IgD-negative memory B cell (primary cell): ENCODE measurements around the gene PSMD8. TPM values are rescaled to one million over a fixed set of nuclear protein-coding genes. Genes with fewer than 3 reads are reported as not detected.
A peak's percentile ranks its signal among the peaks of the same experiment; 100 is the strongest.

Source experiments
- H3K27ac Mint-ChIP-seq, 3 donors: one replicate each; pipeline ENCODE4 v1.8.0; 2020 to 2022; ENCODE audit warnings: mild to moderate bottlenecking in 3 of 3, mixed read lengths in 3 of 3, moderate library complexity in 1 of 3
- H3K27me3 Mint-ChIP-seq: one replicate; pipeline ENCODE4 v1.8.0; 2021; ENCODE audit warnings: mixed read lengths
- H3K36me3 Mint-ChIP-seq: one replicate; pipeline ENCODE4 v1.8.0; 2020; ENCODE audit warnings: mild to moderate bottlenecking, mixed read lengths
- H3K4me1 Mint-ChIP-seq, 3 donors: one replicate each; pipeline ENCODE4 v1.8.0; 2020 to 2022; ENCODE audit warnings: mixed read lengths in 3 of 3, mild to moderate bottlenecking in 1 of 3
- H3K4me3 Mint-ChIP-seq, 4 donors: one replicate each; pipeline ENCODE4 v1.8.0; 2020 to 2022; ENCODE audit warnings: mild to moderate bottlenecking in 4 of 4, mixed read lengths in 4 of 4, moderate library complexity in 3 of 4
- H3K9me3 Mint-ChIP-seq, 3 donors: one replicate each; pipeline ENCODE4 v1.8.0; 2020 to 2021; ENCODE audit warnings: mixed read lengths in 3 of 3, mild to moderate bottlenecking in 1 of 3
- polyA plus RNA-seq: library from polyadenylated mRNA; unstranded; fragments of 300-500 nt; fragmentation: Illumina TruSeq; gene quantifications from one replicate; pipeline ENCODE4 v1.2.3, GENCODE V29; 2021

Gene PSMD8
- polyA plus RNA-seq, 1 donor from 2014 or later: 191 TPM

GRCh38 chr19:38375098-38375493, 725 bp downstream of the PSMD8 start:
- H3K27ac Mint-ChIP-seq: peak overlapping the region; percentile 76 to 99 (median 97)
- peaks cover 12 to 22% (median 20%) of the 10 kb centered on the region in 3 donors for H3K4me1 Mint-ChIP-seq
- no peaks in the 10 kb centered on the region for H3K9me3 Mint-ChIP-seq
- H3K36me3 Mint-ChIP-seq: peaks cover 12% of the 10 kb centered on the region
- H3K27me3 Mint-ChIP-seq: peaks cover 8% of the 10 kb centered on the region
- peak overlapping the region; percentile 99 for H3K4me3 Mint-ChIP-seq

GRCh38 chr19:38375748-38376147, 1.4 kb downstream of the PSMD8 start:
- no peaks in the 10 kb centered on the region for H3K9me3 Mint-ChIP-seq
- peaks cover 12% of the 10 kb centered on the region for H3K36me3 Mint-ChIP-seq
- H3K4me3 Mint-ChIP-seq: peak overlapping the region; percentile 99
- H3K4me1 Mint-ChIP-seq: peaks cover 12 to 22% (median 20%) of the 10 kb centered on the region in 3 donors
- peaks cover 3% of the 10 kb centered on the region for H3K27me3 Mint-ChIP-seq
- peak overlapping the region in 1 of 3 donors; percentile 76 for H3K27ac Mint-ChIP-seq

GRCh38 chr19:38376576-38376975, 2.2 kb downstream of the PSMD8 start:
- Mint-ChIP-seq H3K4me3 (peak overlapping the region in 3 of 4 donors; percentile 80 to 99 (median 99)), H3K27ac (peak overlapping the region in 2 of 3 donors; percentile 19 to 67), H3K27me3 (no peaks in the 10 kb centered on the region), H3K4me1 (peaks cover 12 to 23% (median 20%) of the 10 kb centered on the region in 3 donors), H3K9me3 (no peaks in the 10 kb centered on the region), H3K36me3 (peaks cover 17% of the 10 kb centered on the region)

- peaks cover 20% of the 10 kb centered on the region for H3K36me3 Mint-ChIP-seq
- H3K4me1 Mint-ChIP-seq: peaks cover 12 to 25% (median 20%) of the 10 kb centered on the region in 3 donors
- H3K27ac Mint-ChIP-seq: peak overlapping the region in 1 of 3 donors; percentile 67
Observed at GRCh38 chr19:38377052-38377451, 2.7 kb downstream of the PSMD8 start.

GRCh38 chr19:38378866-38379265, 4.5 kb downstream of the PSMD8 start:
- H3K4me1 Mint-ChIP-seq: peaks cover 12 to 27% (median 20%) of the 10 kb centered on the region in 3 donors
- no peaks in the 10 kb centered on the region for H3K9me3 Mint-ChIP-seq
- H3K27ac Mint-ChIP-seq: peak overlapping the region in 1 of 3 donors; percentile 45
- peaks cover 29% of the 10 kb centered on the region for H3K36me3 Mint-ChIP-seq
- peaks cover 1% of the 10 kb centered on the region for H3K27me3 Mint-ChIP-seq
- H3K4me3 Mint-ChIP-seq: peak overlapping the region in 1 of 4 donors; percentile 55

More at GRCh38 chr19:38377052-38377451, 2.7 kb downstream of the PSMD8 start:
- Mint-ChIP-seq H3K27me3 (no peaks in the 10 kb centered on the region), H3K4me3 (peak overlapping the region in 2 of 4 donors; percentile 99), H3K9me3 (no peaks in the 10 kb centered on the region)

GRCh38 chr19:38381138-38381537, 6.8 kb downstream of the PSMD8 start:
- Mint-ChIP-seq H3K27me3 (peaks cover 12% of the 10 kb centered on the region), H3K36me3 (peaks cover 27% of the 10 kb centered on the region), H3K4me1 (peaks cover 0 to 10% (median 5%) of the 10 kb centered on the region in 3 donors), H3K27ac (no peak overlapping the region), H3K4me3 (peak overlapping the region in 1 of 4 donors; percentile 23), H3K9me3 (no peaks in the 10 kb centered on the region)

GRCh38 chr19:38383184-38383583, 8.8 kb downstream of the PSMD8 start:
- Mint-ChIP-seq H3K36me3 (peaks cover 27% of the 10 kb centered on the region), H3K27ac (no peak overlapping the region), H3K9me3 (no peaks in the 10 kb centered on the region), H3K4me1 (peaks cover 4 to 13% (median 9%) of the 10 kb centered on the region in 3 donors), H3K27me3 (peaks cover 21% of the 10 kb centered on the region), H3K4me3 (no peak overlapping the region)

GRCh38 chr19:38383743-38384142, 9.4 kb downstream of the PSMD8 start:
- Mint-ChIP-seq H3K27me3 (peaks cover 22% of the 10 kb centered on the region), H3K36me3 (peaks cover 27% of the 10 kb centered on the region), H3K4me3 (no peak overlapping the region), H3K9me3 (no peaks in the 10 kb centered on the region), H3K27ac (no peak overlapping the region), H3K4me1 (peaks cover 5 to 14% (median 10%) of the 10 kb centered on the region in 3 donors)

GRCh38 chr19:38384209-38385027, 10.0 kb downstream of the PSMD8 start:
- peaks cover 26% of the 10 kb centered on the region for H3K36me3 Mint-ChIP-seq
- H3K27ac Mint-ChIP-seq: peak overlapping the region in 1 of 3 donors; percentile 71
- H3K27me3 Mint-ChIP-seq: peaks cover 24% of the 10 kb centered on the region

GRCh38 chr19:38385057-38385803, 10.9 kb downstream of the PSMD8 start:
- peak overlapping the region in 2 of 4 donors; percentile 43 to 81 for H3K4me3 Mint-ChIP-seq
- peak overlapping the region in 1 of 3 donors; percentile 71 for H3K27ac Mint-ChIP-seq
- H3K27me3 Mint-ChIP-seq: peaks cover 27% of the 10 kb centered on the region
- H3K4me1 Mint-ChIP-seq: peaks cover 5 to 13% (median 12%) of the 10 kb centered on the region in 3 donors
- peaks cover 21% of the 10 kb centered on the region for H3K36me3 Mint-ChIP-seq
- H3K9me3 Mint-ChIP-seq: no peaks in the 10 kb centered on the region

More at GRCh38 chr19:38384209-38385027, 10.0 kb downstream of the PSMD8 start:
- H3K9me3 Mint-ChIP-seq: no peaks in the 10 kb centered on the region
- peaks cover 5 to 14% (median 10%) of the 10 kb centered on the region in 3 donors for H3K4me1 Mint-ChIP-seq
- H3K4me3 Mint-ChIP-seq: peak overlapping the region in 3 of 4 donors; percentile 38 to 81 (median 43)

GRCh38 chr19:38385804-38386257, 11.5 kb downstream of the PSMD8 start:
- Mint-ChIP-seq H3K4me3 (peak overlapping the region in 2 of 4 donors; percentile 41 to 77), H3K36me3 (peaks cover 21% of the 10 kb centered on the region), H3K27ac (no peak overlapping the region), H3K27me3 (peaks cover 29% of the 10 kb centered on the region), H3K9me3 (no peaks in the 10 kb centered on the region), H3K4me1 (peaks cover 5 to 13% (median 12%) of the 10 kb centered on the region in 3 donors)

GRCh38 chr19:38386300-38386970, 12.1 kb downstream of the PSMD8 start:
- peaks cover 5 to 13% (median 12%) of the 10 kb centered on the region in 3 donors for H3K4me1 Mint-ChIP-seq
- no peaks in the 10 kb centered on the region for H3K9me3 Mint-ChIP-seq
- H3K36me3 Mint-ChIP-seq: peaks cover 17% of the 10 kb centered on the region
- H3K27me3 Mint-ChIP-seq: peaks cover 31% of the 10 kb centered on the region
- H3K27ac Mint-ChIP-seq: no peak overlapping the region
- H3K4me3 Mint-ChIP-seq: peak overlapping the region in 1 of 4 donors; percentile 77

- H3K36me3 Mint-ChIP-seq: peaks cover 12% of the 10 kb centered on the region
- H3K27ac Mint-ChIP-seq: peak overlapping the region in 2 of 3 donors; percentile 13 to 59
- H3K4me1 Mint-ChIP-seq: peaks cover 5 to 12% (median 10%) of the 10 kb centered on the region in 3 donors
- peak overlapping the region; percentile 71 to 95 (median 88) for H3K4me3 Mint-ChIP-seq
- peaks cover 31% of the 10 kb centered on the region for H3K27me3 Mint-ChIP-seq
- H3K9me3 Mint-ChIP-seq: no peaks in the 10 kb centered on the region
Observed at GRCh38 chr19:38386971-38387549, 12.7 kb downstream of the PSMD8 start.
